Colonic mucosa (tissue), 4 donors: ENCODE data around the gene C1QB. TPM values are rescaled to one million over a fixed set of nuclear protein-coding genes. Genes with fewer than 3 reads are reported as not detected.

Experiments used
- DNase-seq: peaks from one replicate; pipeline ENCODE4 v3.0.0-alpha.2; 2020
- H3K27ac ChIP-seq: fragments of 200-600 bp; one replicate; pipeline ENCODE4 v1.8.0; 2021
- H3K27me3 ChIP-seq: fragments of 200-600 bp; one replicate; pipeline ENCODE4 v1.8.0; 2021
- H3K36me3 ChIP-seq: fragments of 200-600 bp; one replicate; pipeline ENCODE4 v1.8.0; 2021
- H3K4me1 ChIP-seq: fragments of 200-600 bp; one replicate; pipeline ENCODE4 v1.8.0; 2021; ENCODE audit warnings: mild to moderate bottlenecking
- H3K4me3 ChIP-seq: fragments of 200-600 bp; one replicate; pipeline ENCODE4 v1.8.0; 2021
- H3K9ac ChIP-seq, 2 donors: one replicate each; pipeline ENCODE4 v1.7.0; 2013; ENCODE audit warnings: control low read depth in 2 of 2, low read depth in 2 of 2, low read length in 2 of 2
- H3K9me3 ChIP-seq: fragments of 200-600 bp; one replicate; pipeline ENCODE4 v1.8.0; 2021
- intact Hi-C: fragments of 100-400 bp; cut with DNase I; formaldehyde crosslinking; loops from one replicate; pipeline ENCODE4 v1.14.1; 2022
- total RNA-seq, 2 donors: library from RNA; stranded (reverse); fragmentation: NEBNext Ultra II Directional in 1 of 2; extraction: Animal tissue kit (Norgen Biotek cat#: 25700) in 1 of 2; gene quantifications; one replicate each; pipeline ENCODE4 v1.2.1, GENCODE V29; 2021
- TF ChIP-seq, protein P1 (sequence below): fragments of 200-600 bp; IDR thresholded peaks from one replicate; pipeline ENCODE4 v1.8.0; 2022; ENCODE audit warnings: antibody characterized with exemption, mild to moderate bottlenecking
- donor health status: healthy.
- donor health status: DM: no; HTN: no; CAD: no.
- donor health status: DM: no; HTN: no; CAD: no.

C1QB gene
- total RNA-seq, 2 donors from 2014 or later = 44.6 to 72.5 TPM

- H3K9me3 ChIP-seq = no peaks in the 10 kb centered on the region
- H3K4me3 ChIP-seq = no peak overlapping the region
- no peaks in the 10 kb centered on the region for H3K4me1 ChIP-seq
- TF ChIP-seq, protein P1, sequence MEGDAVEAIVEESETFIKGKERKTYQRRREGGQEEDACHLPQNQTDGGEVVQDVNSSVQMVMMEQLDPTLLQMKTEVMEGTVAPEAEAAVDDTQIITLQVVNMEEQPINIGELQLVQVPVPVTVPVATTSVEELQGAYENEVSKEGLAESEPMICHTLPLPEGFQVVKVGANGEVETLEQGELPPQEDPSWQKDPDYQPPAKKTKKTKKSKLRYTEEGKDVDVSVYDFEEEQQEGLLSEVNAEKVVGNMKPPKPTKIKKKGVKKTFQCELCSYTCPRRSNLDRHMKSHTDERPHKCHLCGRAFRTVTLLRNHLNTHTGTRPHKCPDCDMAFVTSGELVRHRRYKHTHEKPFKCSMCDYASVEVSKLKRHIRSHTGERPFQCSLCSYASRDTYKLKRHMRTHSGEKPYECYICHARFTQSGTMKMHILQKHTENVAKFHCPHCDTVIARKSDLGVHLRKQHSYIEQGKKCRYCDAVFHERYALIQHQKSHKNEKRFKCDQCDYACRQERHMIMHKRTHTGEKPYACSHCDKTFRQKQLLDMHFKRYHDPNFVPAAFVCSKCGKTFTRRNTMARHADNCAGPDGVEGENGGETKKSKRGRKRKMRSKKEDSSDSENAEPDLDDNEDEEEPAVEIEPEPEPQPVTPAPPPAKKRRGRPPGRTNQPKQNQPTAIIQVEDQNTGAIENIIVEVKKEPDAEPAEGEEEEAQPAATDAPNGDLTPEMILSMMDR = no peak
- intact Hi-C loops = no loop called here
- H3K27ac ChIP-seq = no peak overlapping the region
- H3K27me3 ChIP-seq = no peaks in the 10 kb centered on the region
- DNase-seq = no peak
- H3K36me3 ChIP-seq = no peaks in the 10 kb centered on the region
- H3K9ac ChIP-seq = no peak overlapping the region
These were observed 35.4 kb downstream of the C1QB start for GRCh38 chr1:22688466-22688865.

DNA sequence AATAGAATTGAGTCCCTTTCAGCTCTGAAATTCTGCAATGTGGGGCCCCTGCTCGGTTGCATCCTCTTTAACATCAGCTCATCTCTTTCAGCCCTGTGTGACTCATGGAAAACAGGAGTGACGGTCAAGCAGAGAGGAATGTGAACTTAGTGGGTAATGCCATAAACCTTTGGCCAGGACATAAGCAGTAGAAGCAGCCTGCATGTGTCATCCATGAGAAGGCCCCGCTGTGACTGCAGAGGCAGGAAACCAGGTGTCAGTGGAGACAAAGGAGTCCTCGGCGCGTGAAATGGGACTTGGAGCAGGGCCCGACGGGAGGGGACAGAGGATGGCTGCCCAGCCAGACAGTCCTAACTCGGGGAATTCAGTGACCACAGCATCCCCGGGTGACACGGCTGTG lies 36.5 kb downstream of the C1QB start:
- Histone ChIP-seq H3K9me3 (no peaks in the 10 kb centered on the region), H3K4me1 (no peaks in the 10 kb centered on the region), H3K27ac (no peak overlapping the region), H3K36me3 (no peaks in the 10 kb centered on the region), H3K27me3 (no peaks in the 10 kb centered on the region), H3K9ac (no peak overlapping the region), H3K4me3 (no peak overlapping the region)
- intact Hi-C loops = no loop called here
- TF ChIP-seq, protein P1 = no peak
- DNase-seq = no peak

DNA sequence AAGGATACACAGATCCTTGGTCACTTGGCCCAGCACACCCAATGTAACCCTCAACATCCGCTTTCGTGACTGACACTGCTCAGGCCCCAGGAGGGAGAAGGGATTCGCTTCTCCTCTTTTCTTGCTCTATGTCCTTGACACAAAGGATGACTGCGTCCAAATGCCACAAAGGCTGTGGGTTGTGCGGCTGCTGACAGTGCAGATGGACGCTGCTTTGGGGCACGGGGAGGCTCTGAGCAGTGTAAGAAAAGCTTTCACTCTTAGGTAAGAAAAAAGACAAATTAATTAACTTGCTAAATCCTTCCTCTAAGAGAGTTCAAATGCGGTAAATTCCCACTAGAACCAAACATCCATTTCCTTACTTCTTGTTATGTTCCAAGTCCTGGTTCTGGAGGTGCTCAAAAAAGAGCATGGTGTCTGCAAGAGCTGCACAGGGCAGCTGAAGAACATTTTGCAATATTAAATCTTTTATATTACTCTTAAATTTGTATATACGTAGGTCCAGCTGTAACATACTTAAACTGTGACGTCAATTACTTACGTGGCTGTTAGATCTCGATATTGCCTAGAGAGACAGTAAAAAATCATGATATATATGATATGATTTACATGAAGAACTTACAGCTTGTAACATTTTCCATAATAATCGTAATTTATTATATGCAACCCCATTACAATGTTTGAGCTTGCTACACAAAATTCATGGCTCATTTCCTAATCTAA lies 38.2 kb downstream of the C1QB start:
- intact Hi-C loops = no loop called here
- no peaks in the 10 kb centered on the region for H3K36me3 ChIP-seq
- DNase-seq = no peak
- no peaks in the 10 kb centered on the region for H3K27me3 ChIP-seq
- H3K9ac ChIP-seq = no peak overlapping the region
- no peaks in the 10 kb centered on the region for H3K9me3 ChIP-seq
- no peak overlapping the region for H3K4me3 ChIP-seq
- TF ChIP-seq, protein P1 = no peak
- H3K27ac ChIP-seq = no peak overlapping the region
- no peaks in the 10 kb centered on the region for H3K4me1 ChIP-seq

DNA sequence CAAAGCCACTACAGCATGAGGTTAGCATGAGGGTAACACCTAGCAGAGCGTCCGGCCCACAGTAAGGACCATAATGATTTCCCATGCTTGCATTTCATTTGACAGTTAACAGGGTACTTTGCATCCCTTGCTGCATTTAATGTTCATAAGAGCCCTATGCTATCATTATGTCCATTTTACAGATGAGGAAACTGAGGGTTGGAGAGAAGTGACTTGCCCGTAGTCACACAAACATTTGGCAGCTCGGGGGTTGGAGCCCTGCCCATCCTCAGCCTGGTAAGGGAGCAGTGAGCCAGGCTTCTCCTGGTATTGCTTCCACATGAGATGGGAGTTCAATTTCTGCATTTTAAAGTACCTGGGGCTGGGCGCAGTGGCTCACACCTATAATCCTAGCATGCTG lies 41.1 kb downstream of the C1QB start:
- no peak for DNase-seq

DNA sequence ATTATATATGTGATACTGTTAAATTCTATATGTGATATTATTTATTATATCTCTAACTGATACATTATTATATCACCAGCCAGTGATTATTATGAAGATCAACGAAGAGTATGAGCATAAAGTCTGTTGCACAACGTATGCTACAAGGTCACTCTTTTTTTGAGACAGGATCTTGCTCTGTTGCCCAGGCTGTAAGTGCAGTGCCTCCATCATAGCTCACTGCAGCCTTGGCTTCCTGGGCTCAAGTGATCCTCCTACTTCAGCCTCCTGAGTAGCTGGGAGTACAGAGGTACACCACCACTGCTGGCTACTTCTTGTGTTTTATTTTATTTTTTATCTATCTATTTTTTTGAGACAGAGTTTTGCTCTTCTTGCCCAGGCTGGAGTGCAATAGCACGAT lies 43.6 kb downstream of the C1QB start:
- H3K27ac ChIP-seq = no peak overlapping the region

More for the DNA sequence above, 41.1 kb downstream of the C1QB start:
- TF ChIP-seq, protein P1 = no peak
- no peaks in the 10 kb centered on the region for H3K9me3 ChIP-seq
- intact Hi-C loops = no loop called here
- no peak overlapping the region for H3K4me3 ChIP-seq
- no peak overlapping the region for H3K9ac ChIP-seq
- H3K27ac ChIP-seq = no peak overlapping the region
- no peaks in the 10 kb centered on the region for H3K36me3 ChIP-seq
- H3K4me1 ChIP-seq = no peaks in the 10 kb centered on the region
- no peaks in the 10 kb centered on the region for H3K27me3 ChIP-seq

More for the DNA sequence above, 43.6 kb downstream of the C1QB start:
- Histone ChIP-seq H3K36me3 (no peaks in the 10 kb centered on the region), H3K4me3 (no peak overlapping the region), H3K9me3 (no peaks in the 10 kb centered on the region), H3K9ac (no peak overlapping the region), H3K4me1 (no peaks in the 10 kb centered on the region), H3K27me3 (no peaks in the 10 kb centered on the region)
- TF ChIP-seq, protein P1 = no peak
- intact Hi-C loops = no loop called here
- no peak for DNase-seq
